Activated naive CD4-positive, alpha-beta T cell treated with anti-CD3 and anti-CD28 coated beads, Interleukin-2, amount 50 U/mL, for 72 hours (primary cell): ENCODE measurements around the gene LENEP. TPM values are rescaled to one million over a fixed set of nuclear protein-coding genes. Genes with fewer than 3 reads are reported as not detected.

Experiments
- ATAC-seq, 2 donors: fragments of 150-1000 bp; cut with Tn5 transposase; 2 replicates each; pipeline ENCODE4 v1.10.0; 2021; ENCODE audit warnings: mild to moderate bottlenecking in 2 of 2, moderate library complexity in 2 of 2
- DNase-seq, 2 donors: peaks; one replicate each; pipeline ENCODE4 v3.0.0; 2021 to 2022; ENCODE audit warnings: low spot score in 2 of 2
- H3K27ac Mint-ChIP-seq, 2 donors: one replicate each; pipeline ENCODE4 v1.8.0; 2022; ENCODE audit warnings: mild to moderate bottlenecking in 2 of 2, mixed read lengths in 2 of 2
- H3K36me3 Mint-ChIP-seq, 2 donors: one replicate each; pipeline ENCODE4 v1.8.0; 2022; ENCODE audit warnings: mixed read lengths in 2 of 2
- H3K9me3 Mint-ChIP-seq, 2 donors: one replicate each; pipeline ENCODE4 v1.8.0; 2022; ENCODE audit warnings: mixed read lengths in 2 of 2
- total RNA-seq, 2 donors: library from RNA; stranded (reverse); gene quantifications; one replicate each; pipeline ENCODE4 v1.2.3, GENCODE V29; 2022

The LENEP gene
- total RNA-seq, 2 donors from 2014 or later: 0.66 to 0.68 TPM

DNA sequence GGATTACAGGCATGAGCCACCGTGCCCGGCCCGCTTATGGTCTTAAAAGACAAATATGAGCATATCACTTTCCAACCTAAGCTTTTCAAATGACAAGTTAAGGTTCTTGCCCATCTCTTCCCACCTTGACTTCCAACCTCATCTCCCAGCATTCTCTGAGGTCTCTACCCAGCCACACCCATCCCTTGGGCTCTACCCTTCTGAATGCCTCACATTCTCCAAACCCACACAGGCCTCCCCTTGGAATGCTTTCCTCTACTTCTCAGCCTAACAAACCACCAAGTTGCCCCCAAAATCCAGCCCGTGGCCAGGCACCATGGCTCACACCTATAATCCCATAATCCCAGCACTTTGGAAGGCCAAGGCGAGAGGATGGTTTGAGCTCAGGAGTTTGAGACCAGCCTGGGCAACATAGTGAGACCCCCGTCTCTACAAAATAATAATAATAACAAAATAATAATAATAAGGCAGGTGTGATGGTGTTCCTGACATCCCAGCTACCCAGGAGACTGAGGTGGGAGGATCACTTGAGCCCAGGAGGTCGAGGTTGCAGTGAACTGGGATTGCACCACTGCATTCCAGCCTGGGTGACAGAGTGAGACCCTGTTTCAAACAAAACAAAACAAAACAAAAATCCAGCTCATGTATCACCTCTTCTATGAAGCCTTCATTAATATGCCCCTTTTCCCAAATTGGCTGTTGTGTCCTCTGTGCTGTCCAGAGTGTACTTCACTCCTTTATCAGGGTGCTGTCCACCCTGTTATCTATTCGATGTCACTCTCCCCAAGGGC is 28.9 kb downstream of the LENEP start:
- no peaks in the 10 kb centered on the region for H3K9me3 Mint-ChIP-seq
- no peak for DNase-seq
- peak in 1 of 2 donors; percentile 15 for ATAC-seq
- peaks cover 7 to 10% of the 10 kb centered on the region in 2 donors for H3K36me3 Mint-ChIP-seq
- H3K27ac Mint-ChIP-seq: peak overlapping the region in 1 of 2 donors; percentile 54

DNA sequence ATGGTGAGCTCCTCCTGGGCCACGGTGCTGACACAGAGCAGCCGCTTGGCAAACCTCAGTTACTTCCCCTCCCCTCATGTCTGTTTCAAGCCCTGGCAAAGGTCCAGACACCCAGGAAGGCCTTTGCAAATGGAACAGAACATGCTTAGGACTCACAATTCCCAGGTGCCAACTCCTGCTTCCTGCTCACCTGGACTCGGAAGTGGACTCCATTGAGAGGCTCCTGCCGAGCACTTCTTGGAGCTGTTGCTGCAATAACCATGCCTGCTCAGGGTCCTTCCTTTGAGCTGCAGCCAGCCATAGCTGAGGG is 29.5 kb downstream of the LENEP start:
- H3K9me3 Mint-ChIP-seq: no peaks in the 10 kb centered on the region
- peaks cover 7 to 10% of the 10 kb centered on the region in 2 donors for H3K36me3 Mint-ChIP-seq
- no peak for ATAC-seq
- DNase-seq: no peak
- peak overlapping the region; percentile 34 to 54 for H3K27ac Mint-ChIP-seq

DNA sequence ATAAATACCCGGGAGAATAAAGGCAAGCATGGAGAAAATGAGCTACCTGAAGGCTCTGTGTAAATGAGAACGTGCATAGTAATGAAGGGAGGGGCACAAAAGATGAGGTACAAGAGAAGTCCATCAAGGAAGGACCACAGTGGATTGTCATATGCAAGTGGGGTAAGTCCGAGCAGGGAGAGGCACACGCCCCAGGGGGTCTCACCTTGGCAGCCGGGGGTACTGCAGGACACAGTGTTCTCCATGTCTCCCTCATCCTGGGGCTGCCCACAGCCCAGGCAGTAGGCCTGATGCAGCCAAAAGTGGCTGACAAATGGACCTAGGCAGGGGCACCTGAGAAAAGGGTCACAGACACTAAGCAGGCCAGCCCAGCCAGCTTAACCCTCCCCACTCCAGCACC is 30.2 kb downstream of the LENEP start:
- DNase-seq: no peak
- H3K27ac Mint-ChIP-seq: peak overlapping the region in 1 of 2 donors; percentile 54
- peaks cover 7 to 10% of the 10 kb centered on the region in 2 donors for H3K36me3 Mint-ChIP-seq
- H3K9me3 Mint-ChIP-seq: no peaks in the 10 kb centered on the region
- peak; percentile 11 to 25 for ATAC-seq

DNA sequence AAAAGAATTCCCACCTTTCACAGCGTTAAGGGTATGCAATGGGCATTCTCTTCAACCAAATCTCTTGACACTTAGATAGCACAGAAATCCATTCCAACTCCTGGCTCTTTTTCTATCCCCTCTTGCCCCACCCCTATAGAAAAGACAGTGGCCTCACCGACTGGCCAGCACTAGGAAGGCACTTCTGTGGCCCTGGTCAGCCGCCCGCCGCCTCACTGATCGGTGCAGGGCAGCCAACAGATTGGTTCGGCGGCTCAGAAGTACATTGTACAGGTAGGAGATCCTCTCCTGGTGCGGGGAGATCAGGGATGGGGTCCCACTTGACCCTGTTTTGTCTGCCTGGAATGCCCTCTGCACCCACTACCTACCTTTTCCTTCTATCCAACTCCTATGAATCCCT is 30.9 kb downstream of the LENEP start:
- H3K36me3 Mint-ChIP-seq: peaks cover 5% of the 10 kb centered on the region in 2 donors
- DNase-seq: no peak

DNA sequence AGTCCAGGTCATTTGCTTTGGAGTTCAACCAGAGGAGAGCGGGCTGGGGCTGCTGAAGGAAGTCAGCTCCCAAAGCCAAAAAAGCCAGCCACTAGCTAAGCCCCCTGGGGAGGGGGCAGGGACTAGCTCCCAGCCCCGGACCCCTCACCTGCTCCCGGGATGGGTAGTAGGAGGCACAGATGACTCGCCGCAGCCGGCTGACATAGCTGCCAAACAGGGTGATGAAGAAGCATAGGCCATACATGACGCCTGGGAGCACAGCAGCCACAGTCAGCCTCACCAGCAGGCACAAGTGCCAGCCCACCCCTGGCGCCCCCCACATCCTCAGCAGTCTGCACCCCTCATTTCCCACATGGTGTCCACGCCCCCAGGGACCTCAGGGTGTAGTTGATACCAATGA is 32.8 kb downstream of the LENEP start:
- Mint-ChIP-seq H3K9me3 (no peaks in the 10 kb centered on the region), H3K36me3 (no peaks in the 10 kb centered on the region), H3K27ac (no peak overlapping the region)
- DNase-seq (no peak), ATAC-seq (no peak)

More for the DNA sequence above, 30.9 kb downstream of the LENEP start:
- Mint-ChIP-seq H3K9me3 (no peaks in the 10 kb centered on the region), H3K27ac (peak overlapping the region in 1 of 2 donors; percentile 30)
- no peak for ATAC-seq

DNA sequence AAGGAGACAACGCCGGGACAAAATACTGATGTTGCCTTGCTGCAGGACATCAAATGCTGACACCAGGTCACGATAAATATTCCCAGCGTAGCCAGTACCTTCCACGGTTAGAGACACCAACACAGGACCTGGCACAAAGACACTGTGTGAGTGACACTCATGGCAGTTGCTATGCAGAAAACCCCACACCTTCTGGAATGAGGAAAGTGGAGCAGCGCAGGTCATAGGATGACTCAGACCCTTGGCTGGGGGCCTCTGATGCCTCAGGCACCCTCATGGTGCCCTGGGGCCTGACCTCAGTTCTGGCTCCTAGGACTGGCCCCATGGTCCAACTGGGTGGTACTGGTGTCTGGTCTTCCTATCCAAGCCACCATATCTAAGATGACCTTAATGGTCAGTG is 33.2 kb downstream of the LENEP start:
- Mint-ChIP-seq H3K36me3 (no peaks in the 10 kb centered on the region), H3K27ac (no peak overlapping the region), H3K9me3 (no peaks in the 10 kb centered on the region)
- DNase-seq (no peak), ATAC-seq (peak; percentile 41 to 48)

DNA sequence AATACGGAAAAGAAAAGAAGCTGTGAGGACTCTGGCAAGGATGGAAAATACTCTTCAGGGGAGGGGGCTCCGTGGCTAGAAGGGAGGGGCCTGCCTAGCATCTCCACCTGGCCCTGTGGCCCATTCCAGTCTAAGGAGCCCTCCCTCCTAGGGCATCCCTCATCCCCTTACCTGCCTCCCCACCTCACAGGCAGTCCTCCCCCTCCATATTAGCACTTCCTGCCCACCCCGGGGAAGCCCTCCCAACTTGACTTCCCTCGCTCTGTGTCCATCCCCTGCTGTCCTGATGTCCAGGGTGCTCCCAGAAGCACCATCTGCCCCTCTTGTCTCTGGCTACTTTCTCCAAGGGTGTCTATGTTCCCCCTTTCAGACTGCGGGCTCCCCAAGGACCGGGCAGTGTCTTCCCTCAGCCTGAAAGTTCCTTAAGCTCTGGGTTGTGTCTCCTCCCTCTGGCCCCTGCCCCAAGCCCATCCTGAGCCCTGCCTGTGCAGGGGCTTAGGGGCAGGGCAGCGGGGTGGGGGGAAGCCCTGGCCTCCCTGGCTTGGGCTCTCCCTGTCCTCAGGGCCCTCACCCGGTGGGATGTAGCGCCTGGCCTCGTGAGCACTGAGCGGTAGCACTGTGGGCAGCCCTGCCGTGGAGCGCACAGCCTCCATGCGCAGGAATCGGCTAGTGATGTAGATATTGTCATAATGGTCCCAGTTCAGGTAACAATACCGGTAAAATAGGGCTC is 36.3 kb downstream of the LENEP start:
- H3K9me3 Mint-ChIP-seq: no peaks in the 10 kb centered on the region
- DNase-seq (no peak), ATAC-seq (no peak)
- H3K27ac Mint-ChIP-seq: no peak overlapping the region
- H3K36me3 Mint-ChIP-seq: no peaks in the 10 kb centered on the region

DNA sequence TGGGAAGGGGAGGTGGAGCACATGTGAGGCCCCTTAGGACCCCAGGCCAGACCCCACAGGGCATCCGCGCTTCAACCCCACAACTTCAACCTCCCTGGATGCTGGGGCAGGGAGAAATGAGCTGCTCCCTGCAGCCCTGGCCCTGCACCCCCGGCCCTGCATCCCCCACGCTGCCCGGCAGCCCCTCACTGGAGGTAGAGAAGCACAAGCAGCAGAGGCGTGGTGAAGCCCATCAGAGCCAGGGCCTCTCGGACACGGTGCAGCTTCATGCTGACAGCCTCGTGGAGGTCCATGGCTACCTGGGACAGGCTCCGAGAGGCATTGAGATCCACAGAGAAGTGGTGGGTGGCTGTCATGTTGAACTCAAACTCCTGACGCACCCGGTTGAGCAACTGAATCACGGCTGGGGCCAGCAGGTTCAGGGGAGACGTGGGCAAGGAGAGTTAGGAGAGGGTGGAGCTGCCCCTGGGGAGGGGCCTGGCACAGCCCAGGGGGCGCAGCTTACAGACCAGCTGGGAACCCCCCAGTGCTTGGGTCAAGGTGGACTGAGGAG is 36.9 kb downstream of the LENEP start:
- DNase-seq (no peak), ATAC-seq (no peak)
- no peak overlapping the region for H3K27ac Mint-ChIP-seq
- H3K36me3 Mint-ChIP-seq: no peaks in the 10 kb centered on the region
- H3K9me3 Mint-ChIP-seq: no peaks in the 10 kb centered on the region

DNA sequence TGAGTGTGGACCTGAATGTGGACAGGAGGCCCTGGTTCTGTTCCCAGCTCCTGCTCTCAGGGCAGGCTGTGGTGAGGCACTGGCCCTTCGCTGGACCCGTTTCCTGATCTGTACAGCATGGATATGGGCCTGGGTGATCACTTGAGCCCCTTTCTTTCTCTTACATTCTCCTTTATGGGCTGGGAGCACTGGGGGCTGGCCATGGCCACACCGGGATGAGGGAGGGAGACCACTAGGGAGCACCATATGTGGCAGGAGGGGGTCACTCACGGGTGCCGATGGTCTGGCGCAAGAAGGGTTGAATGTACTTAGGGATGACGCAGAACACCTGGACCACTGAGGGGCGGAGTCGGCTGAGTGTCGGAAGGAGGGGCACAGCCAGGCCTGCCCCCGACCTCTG is 37.5 kb downstream of the LENEP start:
- H3K36me3 Mint-ChIP-seq: no peaks in the 10 kb centered on the region
- no peak for ATAC-seq
- H3K9me3 Mint-ChIP-seq: no peaks in the 10 kb centered on the region
- no peak for DNase-seq
- no peak overlapping the region for H3K27ac Mint-ChIP-seq

DNA sequence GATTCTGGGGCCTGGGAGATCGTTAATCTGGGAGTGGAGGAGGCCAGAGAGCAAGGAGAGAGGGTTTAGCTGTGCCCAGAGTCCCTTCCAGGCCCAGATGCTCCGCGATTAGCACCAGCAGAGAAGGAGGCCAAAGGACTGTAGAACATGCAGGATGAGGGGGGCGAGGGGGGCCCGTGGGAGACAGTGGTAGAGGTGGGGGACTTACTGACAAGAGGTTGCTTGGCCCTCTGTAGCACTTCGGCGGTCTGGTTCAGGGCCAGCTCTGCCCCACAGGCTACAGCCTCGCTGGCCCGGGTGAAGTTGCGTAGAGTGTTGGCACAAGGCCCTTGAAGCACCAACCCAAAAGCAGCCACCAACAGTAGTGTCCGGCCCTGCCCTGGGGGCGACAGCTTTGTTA is 39.5 kb downstream of the LENEP start:
- Mint-ChIP-seq H3K36me3 (no peaks in the 10 kb centered on the region), H3K9me3 (no peaks in the 10 kb centered on the region), H3K27ac (no peak overlapping the region)
- ATAC-seq (no peak), DNase-seq (no peak)

DNA sequence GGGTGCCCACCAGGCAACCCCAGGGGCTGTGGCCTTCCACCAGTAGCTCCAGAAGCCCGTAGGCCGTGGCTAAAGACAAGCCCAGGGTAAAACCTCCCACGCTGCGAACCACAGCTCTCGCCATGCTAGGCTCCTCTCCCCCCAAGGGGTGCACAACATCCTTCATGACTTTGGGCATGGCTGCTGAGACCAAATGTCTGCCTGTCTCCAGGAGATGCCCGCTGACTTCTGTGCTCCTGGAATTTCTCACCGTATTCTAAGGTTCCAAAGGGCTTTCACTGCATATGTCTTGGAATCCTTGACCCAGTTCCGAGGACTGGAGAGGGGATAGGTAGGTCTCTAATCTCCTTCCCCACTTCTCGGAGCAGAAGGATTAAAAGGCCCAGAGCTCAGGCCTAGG is 40.1 kb downstream of the LENEP start, which contains the start of the genes DCST1 and DCST2:
Gene DCST1, plus strand, starts transcription at position 301 of the 400 bp plus-strand sequence. CDS start 213 bp downstream, outside the sequence.
Gene DCST2, minus strand, starts transcription at position 258 of the 400 bp plus-strand sequence. Its CDS starts 80 bp downstream, at position 178.
- H3K27ac Mint-ChIP-seq: no peak within 1 kb of the TSS
- H3K36me3 Mint-ChIP-seq: no peaks in the 10 kb centered on the region
- ATAC-seq: no peak
- H3K9me3 Mint-ChIP-seq: no peaks in the 10 kb centered on the region
- DNase-seq: no peak

DNA sequence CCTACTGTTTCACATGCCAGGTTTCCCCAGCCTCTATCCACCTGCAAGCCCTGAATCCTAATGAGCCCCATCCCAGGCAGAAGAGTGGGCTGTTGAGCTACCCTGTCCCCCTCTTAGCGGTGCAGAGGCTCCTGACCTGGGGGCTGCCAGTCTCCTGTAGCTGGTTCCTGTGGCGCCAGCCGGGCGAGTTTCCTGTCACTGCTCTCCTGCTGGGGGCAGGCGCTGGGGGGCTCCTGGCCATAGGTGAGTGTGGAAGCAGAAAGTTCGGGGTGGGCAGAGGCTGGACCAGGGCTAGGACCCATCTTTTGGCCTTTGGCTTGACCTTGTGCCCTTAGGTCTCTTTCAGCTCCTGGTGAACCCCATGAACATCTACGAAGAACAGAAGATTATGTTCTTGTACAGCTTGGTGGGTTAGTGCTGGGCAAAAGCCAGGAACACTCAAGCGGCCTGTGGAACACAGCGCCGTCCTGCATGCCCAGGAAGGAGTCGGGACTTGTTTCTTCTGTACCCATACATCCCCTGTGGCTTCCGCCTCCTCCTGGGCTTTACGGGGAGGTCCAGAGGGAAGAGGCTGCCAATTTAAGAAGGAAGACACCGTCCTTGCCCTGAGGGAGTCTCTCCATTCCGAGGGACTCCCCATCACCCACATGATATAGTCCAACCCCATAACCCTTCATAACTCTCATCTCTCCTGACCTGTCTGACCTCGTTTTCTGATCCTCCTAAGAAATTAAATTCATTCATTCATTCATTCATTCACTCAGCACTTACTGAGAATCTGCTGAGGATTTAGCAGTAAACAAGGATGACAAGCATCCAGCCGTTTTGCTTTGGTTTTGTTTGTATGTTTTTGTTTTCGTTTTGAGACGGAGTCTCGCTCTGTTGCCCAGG is 41.2 kb downstream of the LENEP start:
- H3K27ac Mint-ChIP-seq: no peak overlapping the region
- H3K9me3 Mint-ChIP-seq: no peaks in the 10 kb centered on the region
- DNase-seq: no peak
- no peaks in the 10 kb centered on the region for H3K36me3 Mint-ChIP-seq
- no peak for ATAC-seq

DNA sequence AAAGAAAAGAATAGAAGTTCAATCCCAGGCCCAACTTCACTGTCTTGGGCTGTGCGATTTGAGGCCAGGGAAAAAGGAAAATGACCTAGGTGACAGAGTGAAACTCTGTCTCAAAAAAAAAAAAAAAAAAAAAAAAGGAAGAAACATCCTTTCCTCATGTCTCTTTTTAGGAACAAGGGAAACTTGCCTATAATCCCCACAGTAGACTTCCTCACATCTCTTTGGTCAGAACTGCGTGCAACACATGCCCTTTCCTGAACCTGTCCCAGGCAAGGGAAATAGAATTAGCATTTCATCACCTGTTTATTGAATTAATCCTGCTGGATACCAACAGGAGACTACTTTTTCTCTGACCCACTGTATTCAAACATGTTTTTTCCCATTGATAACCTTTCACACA is 42.5 kb downstream of the LENEP start:
- DNase-seq (no peak), ATAC-seq (no peak)
- H3K36me3 Mint-ChIP-seq: no peaks in the 10 kb centered on the region
- no peaks in the 10 kb centered on the region for H3K9me3 Mint-ChIP-seq
- H3K27ac Mint-ChIP-seq: no peak overlapping the region

DNA sequence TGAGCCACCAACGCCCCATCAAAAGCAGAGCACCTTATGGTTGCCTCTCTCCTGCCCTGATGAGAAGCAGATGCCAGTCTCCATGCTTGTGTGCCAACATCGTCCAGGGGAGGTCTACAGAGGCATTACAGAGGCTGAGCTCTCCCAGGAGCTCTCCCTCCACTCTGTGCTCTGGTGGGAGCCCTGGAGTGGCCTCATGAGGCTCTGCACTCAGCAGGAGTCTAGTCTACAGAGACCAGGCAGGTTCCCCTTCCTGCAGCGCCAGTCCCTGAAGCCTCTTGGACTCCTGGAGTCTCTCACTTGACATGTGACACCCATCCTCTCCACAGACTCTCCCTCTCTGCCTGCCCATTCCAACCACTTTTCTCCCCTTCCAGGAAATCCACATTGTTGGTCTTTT is 43.7 kb downstream of the LENEP start:
- Mint-ChIP-seq H3K9me3 (no peaks in the 10 kb centered on the region), H3K27ac (no peak overlapping the region), H3K36me3 (no peaks in the 10 kb centered on the region)
- DNase-seq (no peak), ATAC-seq (no peak)

DNA sequence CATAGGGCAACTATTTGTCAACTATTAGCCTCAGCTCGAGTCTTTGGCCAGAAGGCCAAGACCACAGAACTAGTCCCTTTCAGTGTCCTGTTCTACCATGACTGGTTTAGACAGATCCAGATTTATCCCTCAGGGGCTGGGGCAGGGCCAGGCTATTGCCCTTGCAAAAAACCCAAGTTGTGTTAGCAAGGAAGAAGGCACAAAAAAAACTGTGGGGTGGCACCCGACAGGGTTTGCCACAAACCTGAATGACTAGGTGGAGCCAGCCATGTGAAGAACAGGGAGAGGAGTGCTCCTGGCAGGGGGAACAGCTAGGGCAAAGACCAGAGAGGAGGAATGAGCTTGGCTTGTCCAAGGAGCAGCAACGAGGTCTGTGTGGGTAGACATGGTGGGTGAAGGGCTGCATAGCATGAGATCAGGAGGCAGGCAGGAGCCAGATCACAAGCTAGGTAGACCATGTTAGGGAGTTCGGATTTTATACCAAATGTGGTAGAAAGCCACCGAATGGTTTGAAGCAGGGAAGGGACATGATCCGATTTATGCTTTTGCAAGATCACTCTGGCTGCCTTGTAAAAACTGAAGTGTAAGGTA is 44.6 kb downstream of the LENEP start:
- no peak for ATAC-seq
- H3K27ac Mint-ChIP-seq: no peak overlapping the region
- no peaks in the 10 kb centered on the region for H3K9me3 Mint-ChIP-seq
- H3K36me3 Mint-ChIP-seq: no peaks in the 10 kb centered on the region
- DNase-seq: no peak

DNA sequence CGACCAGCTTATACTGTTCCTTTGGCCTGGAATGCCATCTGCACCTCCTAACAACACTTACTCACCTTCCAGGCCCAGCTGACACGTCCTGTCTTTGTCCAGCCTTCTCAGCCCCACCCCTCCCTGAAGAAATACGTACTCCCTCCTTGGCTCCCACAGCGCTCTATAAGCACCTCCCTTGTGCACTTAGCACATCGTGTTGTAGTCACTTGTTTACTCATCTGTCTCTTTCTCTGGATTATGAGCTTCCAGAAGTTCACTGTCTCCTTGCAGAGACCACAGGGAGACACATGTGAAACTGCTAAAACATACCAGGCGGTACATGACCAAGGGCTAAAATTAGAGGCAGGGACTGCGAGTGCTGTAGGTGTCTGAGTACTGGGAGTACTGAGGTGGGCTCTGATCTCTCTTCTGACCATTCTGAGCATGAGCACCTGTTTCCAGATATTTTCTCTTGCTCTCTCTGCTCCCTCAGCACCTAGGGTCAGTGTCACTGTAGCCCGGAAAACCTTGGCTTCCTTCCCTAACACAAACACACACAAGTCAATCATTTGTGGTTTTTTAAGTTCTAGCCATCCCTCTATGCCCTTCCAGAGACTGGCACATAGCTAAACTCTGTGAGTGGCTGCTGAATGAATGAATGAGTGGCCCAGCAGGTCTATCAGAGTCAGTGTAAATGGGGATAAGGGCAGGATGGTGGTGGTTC is 45.4 kb downstream of the LENEP start:
- no peaks in the 10 kb centered on the region for H3K36me3 Mint-ChIP-seq
- DNase-seq (no peak), ATAC-seq (no peak)
- H3K9me3 Mint-ChIP-seq: no peaks in the 10 kb centered on the region
- no peak overlapping the region for H3K27ac Mint-ChIP-seq
